Nephron (organoid): Measurements from ENCODE around the gene KMT2D.

Experiments used
- H3K27ac Mint-ChIP-seq, 3 experiments: 2 replicates each; pipeline ENCODE4 v1.8.0; 2020; ENCODE audit warnings: mixed read lengths in 3 of 3, mild to moderate bottlenecking in 2 of 3, moderate library complexity in 1 of 3
- H3K27me3 Mint-ChIP-seq: 2 replicates; pipeline ENCODE4 v1.8.0; 2021; ENCODE audit warnings: low read depth, mild to moderate bottlenecking, moderate library complexity, mixed read lengths
- H3K36me3 Mint-ChIP-seq: 2 replicates; pipeline ENCODE4 v1.8.0; 2020; ENCODE audit warnings: low read depth, mixed read lengths
- H3K4me1 Mint-ChIP-seq: 2 replicates; pipeline ENCODE4 v1.8.0; 2020; ENCODE audit warnings: mixed read lengths
- H3K4me3 Mint-ChIP-seq, 3 experiments: 2 replicates each; pipeline ENCODE4 v1.8.0; 2020; ENCODE audit warnings: mild to moderate bottlenecking in 3 of 3, mixed read lengths in 3 of 3, moderate library complexity in 2 of 3
- H3K9me3 Mint-ChIP-seq: 2 replicates; pipeline ENCODE4 v1.8.0; 2020; ENCODE audit warnings: mixed read lengths
- CTCF ChIP-seq, 3 experiments: fragments of 200-600 bp; sonication (generic); IDR thresholded peaks; one replicate each; pipeline ENCODE4 v1.5.0; 2021; ENCODE audit warnings: antibody characterized with exemption in 3 of 3; ENCODE audit not compliant: unreplicated experiment in 3 of 3

Gene KMT2D

GRCh38 chr12:49104822-49105221 is 44.2 kb upstream of the KMT2D start:
- Mint-ChIP-seq H3K27ac (no peak overlapping the region), H3K9me3 (no peaks in the 10 kb centered on the region), H3K36me3 (peaks cover 43% of the 10 kb centered on the region), H3K27me3 (no peaks in the 10 kb centered on the region), H3K4me1 (peaks cover 21% of the 10 kb centered on the region), H3K4me3 (no peak overlapping the region)
- no peak for TF ChIP-seq CTCF (IDR thresholded peaks at IDR 0.05; ENCODE audit: unreplicated experiment in 3 of 3)

DNA sequence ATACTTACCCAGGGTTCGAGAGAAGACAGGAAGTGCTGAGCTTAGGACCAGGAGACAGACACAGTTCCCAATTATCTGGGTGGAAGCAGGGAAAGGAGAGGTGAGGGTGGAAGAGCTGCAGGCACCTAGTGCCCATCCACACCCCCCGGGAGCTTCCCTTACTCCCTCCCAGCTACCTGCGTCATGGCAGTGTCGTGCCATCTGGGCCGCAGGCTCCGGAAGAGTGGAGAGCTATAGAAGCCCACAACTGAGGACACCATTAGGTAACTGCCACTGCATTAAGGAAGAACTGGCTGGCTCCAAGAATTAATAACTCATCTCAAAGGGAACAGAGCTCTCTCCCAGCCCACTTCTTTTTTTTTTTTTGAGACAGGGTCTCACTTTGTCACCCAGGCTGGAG is 39.8 kb upstream of the KMT2D start:
- H3K36me3 Mint-ChIP-seq: peaks cover 75% of the 10 kb centered on the region
- no peaks in the 10 kb centered on the region for H3K9me3 Mint-ChIP-seq
- no peak overlapping the region for H3K4me3 Mint-ChIP-seq
- H3K27me3 Mint-ChIP-seq: peaks cover 21% of the 10 kb centered on the region
- TF ChIP-seq CTCF (IDR thresholded peaks at IDR 0.05; ENCODE audit: unreplicated experiment in 3 of 3): no peak
- H3K27ac Mint-ChIP-seq: no peak overlapping the region
- peaks cover 3% of the 10 kb centered on the region for H3K4me1 Mint-ChIP-seq

GRCh38 chr12:49098703-49099102 is 38.1 kb upstream of the KMT2D start:
- no peaks in the 10 kb centered on the region for H3K9me3 Mint-ChIP-seq
- no peak for TF ChIP-seq CTCF (IDR thresholded peaks at IDR 0.05; ENCODE audit: unreplicated experiment in 3 of 3)
- peaks cover 13% of the 10 kb centered on the region for H3K4me1 Mint-ChIP-seq
- H3K4me3 Mint-ChIP-seq: no peak overlapping the region
- peaks cover 65% of the 10 kb centered on the region for H3K36me3 Mint-ChIP-seq
- H3K27me3 Mint-ChIP-seq: peaks cover 38% of the 10 kb centered on the region
- no peak overlapping the region for H3K27ac Mint-ChIP-seq

DNA sequence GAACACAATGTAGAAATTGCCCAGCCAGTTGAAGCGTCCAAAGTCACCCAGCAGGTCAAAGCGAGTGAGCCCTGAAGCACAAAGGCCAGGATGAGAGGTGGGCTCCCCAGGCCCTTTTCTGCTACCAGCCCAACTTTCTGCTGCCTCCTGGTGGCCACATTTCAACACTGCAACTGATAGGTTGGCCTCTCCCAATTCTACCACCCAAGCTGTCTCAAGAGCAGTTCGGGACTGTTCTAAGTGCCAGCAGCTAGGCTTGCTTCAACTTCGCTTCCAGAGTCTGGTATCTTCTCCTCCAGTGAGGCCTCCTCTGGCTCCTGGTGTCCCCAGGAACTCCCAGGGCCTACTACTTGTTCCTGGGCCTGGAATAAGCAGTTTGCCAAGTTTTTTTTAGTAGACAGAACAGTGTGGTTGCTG is 37.4 kb upstream of the KMT2D start:
- H3K4me1 Mint-ChIP-seq: peaks cover 17% of the 10 kb centered on the region
- TF ChIP-seq CTCF (IDR thresholded peaks at IDR 0.05; ENCODE audit: unreplicated experiment in 3 of 3): peak; percentile 55 to 72 (median 62)
- H3K4me3 Mint-ChIP-seq: no peak overlapping the region
- peaks cover 44% of the 10 kb centered on the region for H3K27me3 Mint-ChIP-seq
- no peaks in the 10 kb centered on the region for H3K9me3 Mint-ChIP-seq
- H3K36me3 Mint-ChIP-seq: peaks cover 62% of the 10 kb centered on the region
- H3K27ac Mint-ChIP-seq: no peak overlapping the region

DNA sequence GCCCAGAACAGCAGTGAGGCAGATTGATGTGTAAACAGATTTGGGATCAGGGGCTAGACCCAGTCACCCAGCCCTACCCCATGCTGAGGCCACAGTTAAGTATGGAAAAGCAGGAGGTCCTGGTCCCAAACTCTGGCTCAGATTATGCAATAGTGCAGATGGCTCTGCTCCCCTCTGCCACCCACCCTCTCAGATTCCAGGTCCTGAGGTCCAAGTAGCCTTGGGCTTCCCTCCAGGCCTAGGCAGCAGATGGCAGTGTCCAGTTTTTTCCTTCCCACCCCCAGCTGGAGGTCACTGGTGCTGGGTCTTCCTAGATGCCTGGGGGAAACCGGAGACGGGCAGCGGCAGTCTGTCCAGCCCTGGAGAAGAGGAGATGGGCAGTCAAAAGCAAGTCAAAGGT is 36.8 kb upstream of the KMT2D start:
- peaks cover 62% of the 10 kb centered on the region for H3K36me3 Mint-ChIP-seq
- no peak overlapping the region for H3K4me3 Mint-ChIP-seq
- peaks cover 51% of the 10 kb centered on the region for H3K27me3 Mint-ChIP-seq
- H3K27ac Mint-ChIP-seq: no peak overlapping the region
- H3K9me3 Mint-ChIP-seq: no peaks in the 10 kb centered on the region
- TF ChIP-seq CTCF (IDR thresholded peaks at IDR 0.05; ENCODE audit: unreplicated experiment in 3 of 3): no peak
- peaks cover 22% of the 10 kb centered on the region for H3K4me1 Mint-ChIP-seq

DNA sequence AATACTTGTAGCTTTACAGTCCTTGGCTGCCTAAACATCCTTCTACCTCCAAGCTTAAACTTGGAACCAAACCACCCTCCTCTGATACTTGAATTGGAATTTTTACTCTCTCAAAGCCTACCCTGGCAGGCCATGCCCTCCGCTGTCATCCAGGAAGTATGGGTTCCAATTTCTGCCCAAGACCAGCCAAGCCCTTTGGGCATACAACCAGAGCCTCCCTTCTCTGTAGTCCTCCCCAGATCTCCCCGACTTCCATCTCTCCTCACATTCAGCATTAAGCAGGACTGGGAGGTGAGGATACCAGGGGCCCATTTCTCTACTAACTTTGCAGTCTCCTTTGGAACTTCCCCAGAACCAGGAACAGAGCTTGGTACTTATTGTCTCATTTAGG is 34.4 kb upstream of the KMT2D start:
- no peak for TF ChIP-seq CTCF (IDR thresholded peaks at IDR 0.05; ENCODE audit: unreplicated experiment in 3 of 3)

More for the DNA sequence above, 34.4 kb upstream of the KMT2D start:
- Mint-ChIP-seq H3K4me1 (peaks cover 36% of the 10 kb centered on the region), H3K4me3 (peak overlapping the region in 2 of 3 experiments; percentile 21 to 42), H3K27ac (no peak overlapping the region), H3K9me3 (no peaks in the 10 kb centered on the region), H3K27me3 (peaks cover 75% of the 10 kb centered on the region), H3K36me3 (peaks cover 39% of the 10 kb centered on the region)
